Adrenal gland (tissue), 5 donors: ENCODE measurements around the gene FOXB2.

Source experiments
- CTCF ChIP-seq, 6 experiments: fragments of 450-650 bp in 4 of 6; fragments of 200-600 bp in 2 of 6; sonication (generic) in 1 of 6; IDR thresholded peaks; 1 replicate in 5 of 6; 2 replicates in 1 of 6; pipeline versions ENCODE4 v1.5.1 to v1.8.0; 2016 to 2021; ENCODE audit warnings: antibody characterized with exemption in 6 of 6, mild to moderate bottlenecking in 2 of 6, moderate library complexity in 1 of 6
- POLR2A ChIP-seq, 2 donors: fragments of 450-650 bp; IDR thresholded peaks; one replicate each; pipeline ENCODE4 v1.6.1; 2017; ENCODE audit warnings: antibody characterized with exemption in 2 of 2, mild to moderate bottlenecking in 2 of 2, moderate library complexity in 1 of 2
- donor health status: DM: no; HTN: no; CAD: no.

DNA sequence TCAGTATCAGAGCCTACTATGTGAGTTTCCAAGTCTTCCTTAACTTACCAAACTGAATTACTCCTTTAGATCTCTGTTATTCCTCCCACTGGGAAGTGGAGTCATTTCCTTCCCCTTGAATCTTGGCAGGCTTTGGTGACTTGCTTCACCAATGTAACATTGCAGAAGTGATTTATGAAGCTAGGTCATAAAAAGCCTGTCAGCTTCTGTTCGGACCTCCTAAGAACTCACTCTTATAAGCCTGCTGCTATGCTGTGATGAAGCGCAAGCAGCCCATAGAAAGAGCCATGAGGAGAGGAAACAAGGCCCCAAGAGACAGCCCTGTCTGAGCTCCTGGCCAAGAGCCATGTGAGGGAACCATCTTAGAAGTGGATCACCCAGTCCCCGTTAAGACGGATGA, 14.2 kb upstream of the FOXB2 start:
- TF ChIP-seq CTCF (IDR thresholded peaks at IDR 0.05) (no peak), POLR2A (IDR thresholded peaks at IDR 0.05) (no peak)
